ENCODE results near the gene CYP19A1.
"Not testable (repeated sequence)": the region's sequence is repeated elsewhere in the genome, so short reads cannot be mapped to it uniquely, and the experiment has no call there.

The CYP19A1 gene

DNA sequence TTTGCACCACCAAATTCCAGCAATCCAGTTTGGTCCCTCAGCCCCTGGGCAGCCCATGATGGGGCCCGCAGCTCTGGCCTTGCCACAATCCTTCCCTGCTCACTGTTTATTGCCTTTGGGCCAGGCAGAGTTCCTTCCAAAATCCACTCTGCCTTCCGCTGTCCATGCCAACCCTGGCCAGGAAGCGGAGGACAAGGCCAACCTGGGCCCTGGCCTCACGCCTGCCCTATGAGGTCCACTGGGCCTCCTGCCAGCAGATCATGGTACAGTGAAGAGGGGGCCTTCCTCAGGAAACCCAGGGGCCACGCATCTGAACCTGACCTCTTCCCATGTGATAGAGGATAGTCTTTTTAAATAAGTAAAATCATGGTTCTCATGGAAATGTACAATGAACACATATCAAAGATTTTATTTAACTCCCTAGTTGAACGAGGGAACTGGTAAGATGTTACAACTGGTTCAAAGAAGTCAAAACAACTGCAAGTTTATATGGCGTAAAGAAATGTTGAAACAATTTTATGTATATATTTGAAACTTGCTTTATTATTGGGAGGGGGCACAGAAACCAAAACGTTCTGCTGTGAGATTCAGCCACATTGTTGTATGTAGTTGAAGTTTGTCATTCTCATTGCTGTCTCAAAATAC, 147.8 kb downstream of the CYP19A1 start:
- H3K4me3 ChIP-seq (ENCODE audit: low read depth, low read length) = no peak overlapping the region
- TF ChIP-seq, protein P1, sequence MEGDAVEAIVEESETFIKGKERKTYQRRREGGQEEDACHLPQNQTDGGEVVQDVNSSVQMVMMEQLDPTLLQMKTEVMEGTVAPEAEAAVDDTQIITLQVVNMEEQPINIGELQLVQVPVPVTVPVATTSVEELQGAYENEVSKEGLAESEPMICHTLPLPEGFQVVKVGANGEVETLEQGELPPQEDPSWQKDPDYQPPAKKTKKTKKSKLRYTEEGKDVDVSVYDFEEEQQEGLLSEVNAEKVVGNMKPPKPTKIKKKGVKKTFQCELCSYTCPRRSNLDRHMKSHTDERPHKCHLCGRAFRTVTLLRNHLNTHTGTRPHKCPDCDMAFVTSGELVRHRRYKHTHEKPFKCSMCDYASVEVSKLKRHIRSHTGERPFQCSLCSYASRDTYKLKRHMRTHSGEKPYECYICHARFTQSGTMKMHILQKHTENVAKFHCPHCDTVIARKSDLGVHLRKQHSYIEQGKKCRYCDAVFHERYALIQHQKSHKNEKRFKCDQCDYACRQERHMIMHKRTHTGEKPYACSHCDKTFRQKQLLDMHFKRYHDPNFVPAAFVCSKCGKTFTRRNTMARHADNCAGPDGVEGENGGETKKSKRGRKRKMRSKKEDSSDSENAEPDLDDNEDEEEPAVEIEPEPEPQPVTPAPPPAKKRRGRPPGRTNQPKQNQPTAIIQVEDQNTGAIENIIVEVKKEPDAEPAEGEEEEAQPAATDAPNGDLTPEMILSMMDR (IDR thresholded peaks at IDR 0.05; ENCODE audit: borderline replicate concordance, insufficient read depth, low read depth, low read length) = no peak

DNA sequence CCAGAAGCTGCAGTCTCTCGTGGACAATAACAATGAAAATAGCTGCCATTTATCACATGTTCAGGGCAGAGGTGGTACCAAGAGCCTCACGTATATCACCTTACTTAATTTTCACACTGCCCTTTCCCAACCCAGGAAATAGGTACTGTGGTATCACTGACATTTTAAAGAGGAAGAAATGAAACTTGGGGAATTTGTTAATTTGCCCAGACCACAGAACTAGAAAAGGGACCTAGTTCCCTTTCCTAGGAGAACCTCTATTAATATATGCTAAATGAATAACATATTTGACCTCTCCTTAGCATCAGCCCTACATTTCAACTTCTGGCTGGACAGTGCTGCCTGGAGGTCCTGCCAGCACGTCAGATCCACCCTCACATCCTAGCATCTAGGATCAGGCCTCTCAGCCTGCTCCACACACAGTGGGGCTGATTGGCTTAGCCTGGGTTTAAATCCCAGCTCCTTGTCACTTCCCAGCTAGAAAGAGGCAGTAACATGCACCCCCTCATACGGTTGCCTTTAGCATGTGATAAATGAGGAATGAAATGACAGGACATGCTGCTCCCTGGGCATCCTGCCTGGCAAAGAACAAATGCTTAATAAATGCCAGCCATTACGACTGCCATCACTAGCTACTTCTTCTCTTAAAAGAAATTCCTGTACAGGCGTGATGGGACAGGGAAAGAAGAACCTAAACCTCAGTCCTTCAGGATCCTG, 148.6 kb downstream of the CYP19A1 start:
- TF ChIP-seq, protein P1 (IDR thresholded peaks at IDR 0.05; ENCODE audit: borderline replicate concordance, insufficient read depth, low read depth, low read length) = no peak
- no peak overlapping the region for H3K4me3 ChIP-seq (ENCODE audit: low read depth, low read length)

DNA sequence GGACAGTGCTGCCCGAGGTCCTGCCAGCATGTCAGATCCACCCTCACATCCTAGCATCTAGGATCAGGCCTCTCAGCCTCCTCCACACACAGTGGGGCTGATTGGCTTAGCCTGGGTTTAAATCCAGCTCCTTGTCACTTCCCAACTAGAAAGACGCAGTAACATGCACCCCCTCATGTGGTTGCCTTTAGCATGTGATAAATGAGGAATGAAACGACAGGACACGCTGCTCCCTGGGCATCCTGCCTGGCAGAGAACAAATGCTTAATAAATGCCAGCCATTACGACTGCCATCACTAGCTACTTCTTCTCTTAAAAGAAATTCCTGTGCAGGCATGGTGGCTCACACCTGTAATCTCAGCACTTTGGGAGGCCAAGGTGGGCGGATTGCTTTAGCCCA, 149.6 kb downstream of the CYP19A1 start:
- not testable (repeated sequence) for H3K4me3 ChIP-seq (ENCODE audit: low read depth, low read length)

DNA sequence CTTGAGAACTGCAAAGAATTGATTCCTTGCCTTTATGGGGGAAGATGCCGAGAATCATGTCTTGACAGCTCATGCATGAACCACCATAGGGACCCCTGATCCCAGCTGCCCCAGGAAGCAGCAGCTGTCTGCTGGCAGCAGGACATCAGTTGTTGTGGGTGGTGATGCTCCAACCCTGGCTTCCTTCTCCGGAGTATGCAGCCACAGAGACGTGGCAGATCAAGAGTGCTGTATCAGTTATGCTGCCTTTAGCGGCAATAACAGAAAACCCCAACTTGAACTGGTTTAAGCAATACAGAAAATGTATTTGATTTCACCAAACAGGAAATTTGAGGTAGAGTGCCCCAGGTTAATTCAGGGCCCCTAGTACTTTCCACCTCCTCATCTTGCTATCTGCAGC, 151.5 kb downstream of the CYP19A1 start:
- no peak overlapping the region for H3K4me3 ChIP-seq (ENCODE audit: low read depth, low read length)
- TF ChIP-seq, protein P1 (IDR thresholded peaks at IDR 0.05; ENCODE audit: borderline replicate concordance, insufficient read depth, low read depth, low read length) = no peak

DNA sequence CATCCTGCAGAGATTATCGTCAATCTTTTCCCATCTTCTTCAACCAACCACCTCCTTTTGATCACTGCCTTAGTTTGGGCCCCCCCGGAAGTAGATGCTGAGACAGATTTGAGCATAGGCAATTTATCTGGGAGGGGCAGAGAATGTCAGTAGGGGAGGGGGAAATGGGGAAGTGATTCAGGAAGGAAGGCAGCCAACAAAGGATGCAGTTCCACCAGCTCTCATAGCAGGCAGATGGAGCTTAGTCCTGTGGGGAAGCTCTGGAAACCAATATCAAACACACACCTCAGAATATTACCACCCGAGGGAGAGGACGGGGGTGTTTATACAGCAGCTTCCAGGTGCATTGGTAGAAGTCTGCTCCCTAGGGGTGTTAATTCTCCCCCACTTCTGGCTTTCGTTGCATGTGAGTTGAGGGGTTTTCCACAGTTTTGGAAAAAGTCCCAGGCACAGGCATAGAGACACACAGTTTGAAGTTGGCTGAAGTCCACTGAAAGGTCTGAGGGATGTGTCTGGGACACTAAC, 152.2 kb downstream of the CYP19A1 start:
- TF ChIP-seq, protein P1 (IDR thresholded peaks at IDR 0.05; ENCODE audit: borderline replicate concordance, insufficient read depth, low read depth, low read length) = no peak
- H3K4me3 ChIP-seq (ENCODE audit: low read depth, low read length) = no peak overlapping the region

DNA sequence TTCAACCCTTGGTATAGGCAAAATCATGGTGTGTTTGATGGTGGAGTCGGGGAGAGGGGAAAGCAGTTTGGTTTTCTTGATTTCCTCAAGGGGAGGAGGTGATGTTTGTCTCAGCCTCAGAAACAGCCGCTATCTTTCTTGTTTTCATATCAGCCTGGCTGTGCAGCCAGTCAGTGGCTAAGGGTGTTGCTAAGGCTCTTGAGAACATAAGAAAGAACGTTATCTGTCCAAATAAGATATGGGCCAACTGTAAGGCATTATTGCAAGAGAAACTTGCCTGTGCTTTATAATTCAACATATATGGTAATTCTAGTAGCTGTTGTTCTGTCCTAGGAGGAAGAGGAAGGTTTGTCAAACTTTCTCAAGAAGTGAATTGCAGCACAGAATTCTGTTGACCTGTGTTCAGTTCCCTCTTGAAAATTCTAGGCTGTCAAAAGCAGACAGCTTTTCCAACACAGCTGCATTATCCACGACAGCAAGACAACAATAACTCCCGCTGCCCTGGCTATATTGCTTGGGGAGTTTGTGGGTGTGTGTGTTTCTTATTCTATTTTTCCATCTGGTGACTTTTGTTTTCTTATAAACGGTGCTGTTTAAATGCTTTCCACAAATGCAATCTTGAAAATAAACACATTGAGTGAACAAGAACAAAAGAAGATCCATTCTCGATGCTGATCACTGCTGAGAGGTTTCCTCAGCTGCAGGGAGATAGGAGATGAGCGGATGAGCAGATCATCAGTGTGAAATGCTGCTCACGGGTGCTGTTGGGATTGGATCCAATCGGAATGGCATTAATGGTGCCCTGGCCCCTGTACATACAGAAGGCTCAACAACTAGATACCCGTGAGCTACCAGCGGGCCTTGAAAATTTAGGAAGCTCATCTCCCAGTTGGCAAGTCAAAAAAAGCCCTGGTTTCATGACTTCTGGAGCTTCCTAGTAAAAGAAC, 152.9 kb downstream of the CYP19A1 start:
- TF ChIP-seq, protein P1 (IDR thresholded peaks at IDR 0.05; ENCODE audit: borderline replicate concordance, insufficient read depth, low read depth, low read length) = no peak
- H3K4me3 ChIP-seq (ENCODE audit: low read depth, low read length) = no peak overlapping the region

DNA sequence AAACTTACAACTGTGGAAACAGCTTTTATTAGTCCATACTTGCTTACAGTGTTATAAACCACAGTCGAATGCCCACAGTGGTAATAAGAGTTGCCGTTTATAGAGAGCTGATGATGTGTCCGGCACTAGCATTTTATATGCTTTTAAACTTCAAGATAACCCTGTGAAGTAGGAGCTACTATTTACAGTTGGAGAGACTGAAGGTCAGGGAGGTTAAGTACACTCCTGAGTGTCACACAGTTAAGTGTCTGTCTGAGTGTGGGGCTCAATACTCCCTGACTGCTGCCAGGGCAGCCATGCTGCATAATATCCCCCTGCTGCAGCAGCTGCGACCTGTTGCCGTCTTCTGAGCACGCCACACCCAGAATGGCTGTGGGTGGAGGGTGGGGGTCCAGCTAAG, 153.8 kb downstream of the CYP19A1 start:
- TF ChIP-seq, protein P1 (IDR thresholded peaks at IDR 0.05; ENCODE audit: borderline replicate concordance, insufficient read depth, low read depth, low read length) = no peak
- H3K4me3 ChIP-seq (ENCODE audit: low read depth, low read length) = no peak overlapping the region
